ENCODE data around the gene TEPSIN. TPM values are rescaled to one million over a fixed set of nuclear protein-coding genes. Genes with fewer than 3 reads are reported as not detected.

Gene TEPSIN
- total RNA-seq, 2 experiments from 2014 or later = 71.1 to 78.8 TPM

DNA sequence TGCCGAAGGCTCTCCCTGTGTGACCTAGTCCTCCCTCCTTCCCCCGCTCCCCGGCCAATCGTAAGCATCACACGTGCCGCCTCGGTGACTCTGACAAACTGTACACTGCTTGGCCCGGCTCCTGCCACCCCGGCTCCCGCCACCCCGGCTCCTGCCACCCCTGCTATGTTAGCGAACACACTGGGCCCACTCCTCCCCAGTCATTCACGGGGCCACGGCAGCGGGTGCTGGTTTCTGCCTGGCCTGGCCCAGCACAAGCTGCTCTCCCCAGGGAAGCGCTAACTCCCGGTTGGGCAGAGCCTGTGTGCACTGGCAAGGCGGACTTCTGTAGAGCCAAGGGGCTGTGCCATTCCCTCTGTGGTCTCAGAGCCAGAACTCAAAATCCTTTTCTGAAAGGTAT lies 22.2 kb upstream of the TEPSIN start:
- Mint-ChIP-seq H3K9me3 (no peaks in the 10 kb centered on the region), H3K36me3 (peaks cover 3% of the 10 kb centered on the region), H3K4me3 (no peak overlapping the region), H3K27ac (no peak overlapping the region), H3K27me3 (no peaks in the 10 kb centered on the region), H3K4me1 (no peaks in the 10 kb centered on the region)
- POLR2A ChIA-PET = no interaction called here
- no peak for ATAC-seq (ENCODE audit: low read depth)
- no peak for DNase-seq

DNA sequence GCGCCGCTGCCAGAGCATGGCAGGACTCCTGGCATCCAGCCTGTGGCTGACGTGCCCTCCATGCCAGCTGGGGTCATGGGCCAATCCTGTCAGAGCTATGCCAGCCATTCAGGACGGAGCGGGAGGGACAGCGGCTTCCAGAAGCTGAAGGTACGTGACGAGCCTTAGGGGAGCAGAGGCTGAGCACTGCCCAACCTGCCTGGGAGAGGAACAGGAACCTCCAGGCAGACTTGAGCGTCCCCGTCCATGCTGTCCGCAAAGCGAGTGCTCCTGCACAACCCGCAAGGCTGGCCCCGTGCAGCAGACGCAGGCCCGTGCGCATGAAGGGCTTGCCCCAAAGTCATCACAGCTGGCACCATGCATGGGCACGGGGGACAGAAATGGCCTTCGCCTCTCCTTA lies 21.8 kb upstream of the TEPSIN start:
- Mint-ChIP-seq H3K4me3 (no peak overlapping the region), H3K4me1 (no peaks in the 10 kb centered on the region), H3K27ac (no peak overlapping the region), H3K36me3 (peaks cover 3% of the 10 kb centered on the region), H3K27me3 (no peaks in the 10 kb centered on the region), H3K9me3 (no peaks in the 10 kb centered on the region)
- POLR2A ChIA-PET = no interaction called here
- ATAC-seq (ENCODE audit: low read depth) (no peak), DNase-seq (no peak)

DNA sequence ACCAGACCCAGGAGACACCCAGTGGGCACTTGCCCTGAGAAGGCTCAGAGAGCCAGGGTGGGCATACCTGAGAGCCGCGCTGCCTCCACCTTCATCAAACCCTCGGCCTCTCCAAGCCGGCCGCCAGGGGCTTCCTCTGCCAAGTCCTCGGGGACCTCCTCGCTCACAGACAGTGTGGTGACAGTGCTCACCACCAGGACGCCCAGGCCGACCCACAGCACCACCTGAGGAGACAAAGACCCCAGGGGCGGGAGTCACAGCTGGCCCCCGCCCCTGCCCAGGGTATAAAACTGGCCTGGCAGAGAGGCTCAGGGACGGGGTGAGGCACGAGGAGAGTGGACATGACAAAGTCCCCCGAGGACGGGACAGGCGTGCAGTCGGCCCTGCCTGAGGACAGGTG lies 21.3 kb upstream of the TEPSIN start:
- Mint-ChIP-seq H3K27ac (no peak overlapping the region), H3K4me3 (no peak overlapping the region), H3K27me3 (no peaks in the 10 kb centered on the region), H3K9me3 (no peaks in the 10 kb centered on the region), H3K4me1 (no peaks in the 10 kb centered on the region), H3K36me3 (no peaks in the 10 kb centered on the region)
- DNase-seq (no peak), ATAC-seq (ENCODE audit: low read depth) (no peak)
- POLR2A ChIA-PET = no interaction called here

GRCh38 chr17:81259058-81259605 lies 20.3 kb upstream of the TEPSIN start:
- no peak overlapping the region for H3K27ac Mint-ChIP-seq
- H3K4me3 Mint-ChIP-seq = no peak overlapping the region
- H3K27me3 Mint-ChIP-seq = no peaks in the 10 kb centered on the region
- H3K4me1 Mint-ChIP-seq = no peaks in the 10 kb centered on the region
- no peaks in the 10 kb centered on the region for H3K9me3 Mint-ChIP-seq
- ATAC-seq (ENCODE audit: low read depth) (no peak), DNase-seq (no peak)
- POLR2A ChIA-PET = no interaction called here
- H3K36me3 Mint-ChIP-seq = no peaks in the 10 kb centered on the region

GRCh38 chr17:81258292-81258691 lies 19.4 kb upstream of the TEPSIN start:
- no peak for DNase-seq
- H3K4me3 Mint-ChIP-seq = no peak overlapping the region
- POLR2A ChIA-PET = no interaction called here
- H3K27me3 Mint-ChIP-seq = no peaks in the 10 kb centered on the region
- no peak for ATAC-seq (ENCODE audit: low read depth)
- no peaks in the 10 kb centered on the region for H3K9me3 Mint-ChIP-seq
- no peak overlapping the region for H3K27ac Mint-ChIP-seq
- H3K4me1 Mint-ChIP-seq = peaks cover 7% of the 10 kb centered on the region
- H3K36me3 Mint-ChIP-seq = peaks cover 7% of the 10 kb centered on the region

DNA sequence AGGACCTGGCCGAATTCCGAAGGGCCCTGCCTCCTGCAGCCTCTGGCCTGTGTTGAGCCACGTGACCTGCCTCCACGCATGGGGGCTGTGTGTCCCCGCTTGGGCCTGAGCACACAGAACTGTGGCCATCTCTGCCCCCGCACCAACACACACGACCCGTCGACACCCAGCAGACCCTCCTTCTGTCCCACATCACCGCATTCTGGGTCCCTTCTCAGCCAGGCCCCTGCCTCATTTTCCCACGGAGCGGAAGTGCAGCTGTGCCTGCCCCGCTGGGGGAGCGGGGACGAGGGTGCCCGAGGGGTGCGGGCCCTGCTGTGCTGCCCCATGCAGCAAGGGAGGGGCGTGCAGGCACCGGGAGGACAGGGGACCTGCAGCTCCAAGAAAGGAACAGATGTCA lies 18.7 kb upstream of the TEPSIN start:
- Mint-ChIP-seq H3K36me3 (peaks cover 10% of the 10 kb centered on the region), H3K27me3 (no peaks in the 10 kb centered on the region), H3K9me3 (no peaks in the 10 kb centered on the region), H3K4me3 (no peak overlapping the region), H3K27ac (no peak overlapping the region), H3K4me1 (peaks cover 10% of the 10 kb centered on the region)
- ATAC-seq (ENCODE audit: low read depth) (no peak), DNase-seq (no peak)
- POLR2A ChIA-PET = no interaction called here

DNA sequence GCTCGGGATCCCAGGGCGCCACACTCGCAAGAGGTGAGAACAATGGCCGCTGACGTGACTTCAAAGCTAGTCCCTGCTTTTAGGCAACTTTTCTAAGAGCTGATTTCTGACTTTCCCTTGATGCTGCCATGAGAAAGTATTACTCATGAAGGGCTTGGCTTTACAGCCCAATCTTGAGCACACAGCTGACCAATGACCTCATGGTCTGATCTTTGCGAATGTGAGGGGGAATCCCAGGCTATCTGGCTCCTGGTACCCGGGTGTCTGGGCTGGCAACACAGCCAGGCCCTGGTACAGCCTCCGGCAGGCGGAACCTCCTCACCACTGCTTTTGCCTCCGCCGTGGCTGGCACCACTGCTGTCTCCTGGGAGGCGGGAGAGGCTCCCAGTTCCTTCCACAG lies 17.8 kb upstream of the TEPSIN start:
- Mint-ChIP-seq H3K9me3 (no peaks in the 10 kb centered on the region), H3K27me3 (no peaks in the 10 kb centered on the region), H3K4me3 (no peak overlapping the region), H3K4me1 (peaks cover 12% of the 10 kb centered on the region), H3K27ac (no peak overlapping the region), H3K36me3 (peaks cover 10% of the 10 kb centered on the region)
- no peak for DNase-seq
- POLR2A ChIA-PET = no interaction called here
- ATAC-seq (ENCODE audit: low read depth) = no peak

DNA sequence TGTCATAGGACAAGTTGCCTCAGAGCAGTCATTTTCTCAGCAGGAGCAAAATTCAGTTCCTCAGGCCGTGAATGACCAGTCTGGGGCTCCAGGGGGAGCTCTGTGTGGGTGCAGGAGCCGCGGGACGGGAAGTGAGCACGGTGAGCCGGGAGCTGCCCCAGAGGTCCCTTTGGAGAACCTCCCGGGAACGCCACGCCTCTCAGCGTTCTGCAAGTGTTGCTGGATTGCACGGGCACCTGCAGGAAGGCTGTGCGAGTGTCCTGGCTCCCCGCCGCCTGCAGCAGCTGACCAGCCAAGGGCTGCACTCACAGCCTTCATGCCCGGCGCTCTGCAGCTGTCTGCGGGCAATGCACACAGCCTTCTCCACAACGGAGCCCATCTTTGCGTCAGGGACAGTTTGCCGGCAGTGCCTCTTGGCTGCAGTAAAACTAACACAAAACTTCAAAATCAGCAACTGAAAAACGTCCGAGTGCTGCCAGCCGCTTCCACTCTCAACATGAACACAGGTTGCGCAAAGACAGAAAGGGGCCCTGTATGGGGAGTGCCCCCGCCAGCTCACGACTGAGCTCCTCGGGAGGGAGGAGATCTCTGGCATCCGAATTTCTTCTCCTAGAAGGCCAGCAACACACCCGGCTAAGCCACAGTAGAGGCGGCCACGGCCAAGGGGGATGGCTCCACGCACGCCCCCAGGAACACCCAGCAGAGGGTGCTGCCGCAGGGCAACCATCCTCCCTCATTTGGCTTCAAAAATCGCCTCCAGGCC lies 16.3 kb upstream of the TEPSIN start:
- Mint-ChIP-seq H3K4me3 (no peak overlapping the region), H3K4me1 (peaks cover 12% of the 10 kb centered on the region), H3K9me3 (no peaks in the 10 kb centered on the region), H3K27ac (no peak overlapping the region), H3K36me3 (peaks cover 10% of the 10 kb centered on the region), H3K27me3 (no peaks in the 10 kb centered on the region)
- no peak for ATAC-seq (ENCODE audit: low read depth)
- POLR2A ChIA-PET = no interaction called here
- DNase-seq = no peak

GRCh38 chr17:81253358-81254131 lies 14.7 kb upstream of the TEPSIN start:
- DNase-seq (peak; percentile 63), ATAC-seq (ENCODE audit: low read depth) (peak; percentile 47)
- H3K4me3 Mint-ChIP-seq = no peak overlapping the region
- peaks cover 12% of the 10 kb centered on the region for H3K4me1 Mint-ChIP-seq
- peak overlapping the region; percentile 59 for H3K27ac Mint-ChIP-seq
- H3K36me3 Mint-ChIP-seq = peaks cover 10% of the 10 kb centered on the region
- POLR2A ChIA-PET = no interaction called here
- no peaks in the 10 kb centered on the region for H3K27me3 Mint-ChIP-seq
- H3K9me3 Mint-ChIP-seq = no peaks in the 10 kb centered on the region

- no peaks in the 10 kb centered on the region for H3K27me3 Mint-ChIP-seq
- DNase-seq (no peak), ATAC-seq (ENCODE audit: low read depth) (no peak)
- H3K36me3 Mint-ChIP-seq = peaks cover 10% of the 10 kb centered on the region
- peaks cover 12% of the 10 kb centered on the region for H3K4me1 Mint-ChIP-seq
- POLR2A ChIA-PET = no interaction called here
- no peak overlapping the region for H3K4me3 Mint-ChIP-seq
- no peaks in the 10 kb centered on the region for H3K9me3 Mint-ChIP-seq
- H3K27ac Mint-ChIP-seq = peak overlapping the region; percentile 59
Observed at GRCh38 chr17:81252987-81253329, 14.1 kb upstream of the TEPSIN start.

- peaks cover 10% of the 10 kb centered on the region for H3K36me3 Mint-ChIP-seq
- H3K4me3 Mint-ChIP-seq = no peak overlapping the region
- no peak for DNase-seq
- ATAC-seq (ENCODE audit: low read depth) = no peak
- POLR2A ChIA-PET = interaction anchor here (0.6 kb wide), 1 partner anchor 255 kb away, joined by 3 read pairs; no protein-coding TSS in a partner anchor
- peaks cover 12% of the 10 kb centered on the region for H3K4me1 Mint-ChIP-seq
- no peak overlapping the region for H3K27ac Mint-ChIP-seq
- H3K27me3 Mint-ChIP-seq = no peaks in the 10 kb centered on the region
- no peaks in the 10 kb centered on the region for H3K9me3 Mint-ChIP-seq
Observed at GRCh38 chr17:81252326-81252986, 13.6 kb upstream of the TEPSIN start.

DNA sequence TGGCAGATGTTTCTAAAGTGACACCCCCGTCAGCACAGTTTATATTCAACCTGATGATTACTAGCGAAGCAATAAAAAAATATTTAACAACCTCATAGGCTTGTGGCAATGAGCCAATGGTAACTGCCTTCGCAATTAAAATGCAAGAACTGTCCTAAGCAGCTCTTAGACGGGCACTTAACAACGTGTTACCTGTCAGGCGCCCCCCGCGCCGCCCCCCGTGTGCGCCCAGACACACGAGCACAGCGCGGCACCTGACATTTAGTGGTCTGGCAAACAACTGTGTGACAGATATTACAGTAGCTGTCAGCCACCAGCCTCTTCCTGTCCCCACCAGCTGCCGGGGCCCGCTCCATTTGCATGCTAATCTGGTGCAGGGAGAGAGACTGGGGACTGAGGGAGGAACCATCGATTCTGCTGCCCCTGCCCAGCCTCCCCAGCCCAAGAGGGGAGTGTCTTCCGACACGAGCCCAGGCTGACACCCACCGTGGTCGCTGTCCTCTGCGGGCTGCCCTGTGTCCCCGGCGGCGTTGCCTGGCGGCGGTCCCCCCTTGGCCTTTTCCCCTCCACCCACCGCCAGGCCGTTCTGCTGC lies 12.9 kb upstream of the TEPSIN start:
- Mint-ChIP-seq H3K36me3 (peaks cover 10% of the 10 kb centered on the region), H3K9me3 (no peaks in the 10 kb centered on the region), H3K4me1 (peaks cover 12% of the 10 kb centered on the region), H3K27ac (no peak overlapping the region), H3K27me3 (no peaks in the 10 kb centered on the region), H3K4me3 (no peak overlapping the region)
- POLR2A ChIA-PET = interaction anchor here (0.6 kb wide), 1 partner anchor 256 kb away, joined by 3 read pairs; no protein-coding TSS in a partner anchor
- ATAC-seq (ENCODE audit: low read depth) (peak; percentile 41), DNase-seq (no peak)

- Mint-ChIP-seq H3K4me1 (peaks cover 12% of the 10 kb centered on the region), H3K27ac (no peak overlapping the region), H3K36me3 (peaks cover 10% of the 10 kb centered on the region), H3K9me3 (no peaks in the 10 kb centered on the region), H3K27me3 (no peaks in the 10 kb centered on the region), H3K4me3 (no peak overlapping the region)
- DNase-seq (no peak), ATAC-seq (ENCODE audit: low read depth) (no peak)
- POLR2A ChIA-PET = no interaction called here
Observed at GRCh38 chr17:81251094-81251708, 12.3 kb upstream of the TEPSIN start.

Data from activated naive CD8-positive, alpha-beta T cell treated with anti-CD3 and anti-CD28 coated beads, Interleukin-2, amount 10 ng/mL, durations not matched to agents 7 days and 5 days (primary cell).